Astrocyte (in vitro differentiated cells and primary cell): ENCODE measurements around the gene YIF1A. TPM values are rescaled to one million over a fixed set of nuclear protein-coding genes. Genes with fewer than 3 reads are reported as not detected.
A peak's percentile ranks its signal among the peaks of the same experiment; 100 is the strongest.

Experiments used
- DNase-seq: peaks from one replicate; pipeline ENCODE4 v3.0.0-alpha.2; 2010; ENCODE audit warnings: low read depth
- FAIRE-seq: peaks from 2 replicates; lab custom pipeline; 2011; peaks lifted over from hg19 to GRCh38; lab: Jason Lieb, UNC
- H2AFZ ChIP-seq: 2 replicates; pipeline ENCODE4 v1.6.0; 2012; ENCODE audit warnings: low read depth, low read length, inconsistent platforms
- H3K27ac ChIP-seq: 2 replicates; pipeline ENCODE4 v1.5.1; 2011; ENCODE audit warnings: low read depth, low read length, inconsistent platforms
- H3K27me3 ChIP-seq: 2 replicates; pipeline ENCODE4 v1.6.0; 2011; ENCODE audit warnings: low read length, inconsistent platforms; ENCODE audit not compliant: insufficient read depth
- H3K36me3 ChIP-seq: 2 replicates; pipeline ENCODE4 v1.5.1; 2011; ENCODE audit warnings: low read length, inconsistent platforms; ENCODE audit not compliant: insufficient read depth
- H3K4me1 ChIP-seq: 2 replicates; pipeline ENCODE4 v1.5.1; 2011; ENCODE audit warnings: low read length, inconsistent platforms; ENCODE audit not compliant: insufficient read depth
- H3K4me2 ChIP-seq: 2 replicates; pipeline ENCODE4 v1.6.0; 2012; ENCODE audit warnings: low read length, inconsistent platforms
- H3K4me3 ChIP-seq: 2 replicates; pipeline ENCODE4 v1.5.1; 2011; ENCODE audit warnings: low read depth, mild to moderate bottlenecking, low read length, inconsistent platforms; ENCODE audit not compliant: insufficient read depth
- H3K79me2 ChIP-seq: 2 replicates; pipeline ENCODE4 v1.6.0; 2012; ENCODE audit warnings: mild to moderate bottlenecking, low read length, inconsistent platforms; ENCODE audit not compliant: insufficient read depth
- H3K9ac ChIP-seq: 2 replicates; pipeline ENCODE4 v1.6.0; 2012; ENCODE audit warnings: mild to moderate bottlenecking, low read length, inconsistent platforms
- H3K9me3 ChIP-seq: 2 replicates; pipeline ENCODE4 v1.5.1; 2012; ENCODE audit warnings: low read depth, mild to moderate bottlenecking, low read length, inconsistent platforms; ENCODE audit not compliant: insufficient read depth
- H4K20me1 ChIP-seq: 2 replicates; pipeline ENCODE4 v1.6.0; 2012; ENCODE audit warnings: low read length, inconsistent platforms; ENCODE audit not compliant: insufficient read depth
- H3K27ac Mint-ChIP-seq: one replicate; pipeline ENCODE4 v1.8.0; 2021; ENCODE audit warnings: mild to moderate bottlenecking, mixed read lengths; ENCODE audit not compliant: unreplicated experiment
- H3K27me3 Mint-ChIP-seq: one replicate; pipeline ENCODE4 v1.8.0; 2021; ENCODE audit warnings: low read depth, mixed read lengths; ENCODE audit not compliant: unreplicated experiment
- H3K36me3 Mint-ChIP-seq: one replicate; pipeline ENCODE4 v1.8.0; 2021; ENCODE audit warnings: low read depth, mixed read lengths; ENCODE audit not compliant: unreplicated experiment
- H3K4me1 Mint-ChIP-seq: one replicate; pipeline ENCODE4 v1.8.0; 2021; ENCODE audit warnings: low read depth, mixed read lengths; ENCODE audit not compliant: unreplicated experiment
- H3K4me3 Mint-ChIP-seq: one replicate; pipeline ENCODE4 v1.8.0; 2021; ENCODE audit warnings: mild to moderate bottlenecking, moderate library complexity, mixed read lengths; ENCODE audit not compliant: unreplicated experiment
- H3K9me3 Mint-ChIP-seq: one replicate; pipeline ENCODE4 v1.8.0; 2021; ENCODE audit warnings: mild to moderate bottlenecking, mixed read lengths; ENCODE audit not compliant: unreplicated experiment
- CTCF ChIP-seq: IDR thresholded peaks from 2 replicates; pipeline ENCODE4 v1.5.1; 2011; ENCODE audit warnings: low read depth, mild to moderate bottlenecking, inconsistent platforms, low read length, moderate library complexity; ENCODE audit not compliant: insufficient read depth
- EZH2 ChIP-seq: IDR thresholded peaks from 2 replicates; pipeline ENCODE4 v1.6.1; 2012; ENCODE audit warnings: mild to moderate bottlenecking, low read length, inconsistent platforms; ENCODE audit not compliant: insufficient read depth
- total RNA-seq: library from RNA; stranded (reverse); gene quantifications from 2 replicates; pipeline ENCODE4 v1.2.1, GENCODE V29; 2021

The YIF1A gene
- total RNA-seq, 1 donor from 2014 or later, result 129 TPM

GRCh38 chr11:66334605-66335442 is 45.9 kb upstream of the YIF1A start:
- H3K4me1 Mint-ChIP-seq, result peaks cover 31% of the 10 kb centered on the region
- H3K4me2 ChIP-seq, result peak overlapping the region; percentile 99
- H3K4me3 ChIP-seq, result peak overlapping the region; percentile 74
- H3K79me2 ChIP-seq, result peaks cover 27% of the 10 kb centered on the region
- peak overlapping the region; percentile 76 for H3K4me3 Mint-ChIP-seq
- H3K36me3 Mint-ChIP-seq, result peaks cover 9% of the 10 kb centered on the region
- TF ChIP-seq CTCF (no peak), EZH2 (no peak)
- H3K27ac ChIP-seq, result peak overlapping the region; percentile 96
- DNase-seq, result no peak
- FAIRE-seq, result no peak
- H3K9ac ChIP-seq, result peak overlapping the region; percentile 95
- H4K20me1 ChIP-seq, result peaks cover 50% of the 10 kb centered on the region
- H3K9me3 ChIP-seq, result no peaks in the 10 kb centered on the region
- no peak overlapping the region for H3K27ac Mint-ChIP-seq
- H2AFZ ChIP-seq, result no peak overlapping the region
- peaks cover 47% of the 10 kb centered on the region for H3K4me1 ChIP-seq
- no peaks in the 10 kb centered on the region for H3K27me3 ChIP-seq
- H3K27me3 Mint-ChIP-seq, result no peaks in the 10 kb centered on the region
- peaks cover 2% of the 10 kb centered on the region for H3K9me3 Mint-ChIP-seq
- H3K36me3 ChIP-seq, result peaks cover 3% of the 10 kb centered on the region

GRCh38 chr11:66333896-66334604 is 45.1 kb upstream of the YIF1A start:
- H4K20me1 ChIP-seq, result peaks cover 50% of the 10 kb centered on the region
- H3K9me3 ChIP-seq, result no peaks in the 10 kb centered on the region
- no peak overlapping the region for H3K4me3 Mint-ChIP-seq
- no peak for TF ChIP-seq EZH2
- TF ChIP-seq CTCF, result no peak
- H3K4me1 Mint-ChIP-seq, result peaks cover 28% of the 10 kb centered on the region
- H3K27ac ChIP-seq, result no peak overlapping the region
- H3K9me3 Mint-ChIP-seq, result peaks cover 2% of the 10 kb centered on the region
- H3K4me2 ChIP-seq, result peak overlapping the region; percentile 99
- FAIRE-seq, result no peak
- H3K27me3 Mint-ChIP-seq, result no peaks in the 10 kb centered on the region
- peaks cover 47% of the 10 kb centered on the region for H3K4me1 ChIP-seq
- peak overlapping the region; percentile 95 for H3K9ac ChIP-seq
- H3K36me3 Mint-ChIP-seq, result peaks cover 6% of the 10 kb centered on the region
- H2AFZ ChIP-seq, result no peak overlapping the region
- no peak overlapping the region for H3K4me3 ChIP-seq
- no peak overlapping the region for H3K27ac Mint-ChIP-seq
- H3K79me2 ChIP-seq, result peaks cover 27% of the 10 kb centered on the region
- peaks cover 3% of the 10 kb centered on the region for H3K36me3 ChIP-seq
- DNase-seq, result no peak
- no peaks in the 10 kb centered on the region for H3K27me3 ChIP-seq
